ENCODE data around the gene EMID1.

GRCh38 chr22:29216011-29216872 lies 10.5 kb downstream of the EMID1 start:
- TF ChIP-seq CTCF (conservative IDR thresholded peaks at IDR 0.05; ENCODE audit: low read length) (no peak), EZH2phosphoT487 (IDR thresholded peaks at IDR 0.05; ENCODE audit: borderline replicate concordance) (no peak)

Measured in Loucy (cell line).